GM12865 (cell line): ENCODE results near the gene FCRL2.

Source experiments
- DNase-seq: peaks from one replicate; pipeline ENCODE4 v3.0.0; 2010; ENCODE audit warnings: low read depth
- H3K4me3 ChIP-seq: 2 replicates; pipeline ENCODE4 v1.5.1; 2011; ENCODE audit warnings: mild to moderate bottlenecking, low read depth, low read length, control low read depth
- CTCF ChIP-seq: IDR thresholded peaks from 2 replicates; pipeline ENCODE4 v1.5.1; 2011; ENCODE audit warnings: low read length, control low read depth, low read depth, inconsistent platforms; ENCODE audit not compliant: insufficient read depth; ENCODE audit errors: missing control alignments

FCRL2 gene

GRCh38 chr1:157704878-157705277 lies 72.1 kb downstream of the FCRL2 start:
- DNase-seq, result no peak
- no peak overlapping the region for H3K4me3 ChIP-seq
- no peak for TF ChIP-seq CTCF

DNA sequence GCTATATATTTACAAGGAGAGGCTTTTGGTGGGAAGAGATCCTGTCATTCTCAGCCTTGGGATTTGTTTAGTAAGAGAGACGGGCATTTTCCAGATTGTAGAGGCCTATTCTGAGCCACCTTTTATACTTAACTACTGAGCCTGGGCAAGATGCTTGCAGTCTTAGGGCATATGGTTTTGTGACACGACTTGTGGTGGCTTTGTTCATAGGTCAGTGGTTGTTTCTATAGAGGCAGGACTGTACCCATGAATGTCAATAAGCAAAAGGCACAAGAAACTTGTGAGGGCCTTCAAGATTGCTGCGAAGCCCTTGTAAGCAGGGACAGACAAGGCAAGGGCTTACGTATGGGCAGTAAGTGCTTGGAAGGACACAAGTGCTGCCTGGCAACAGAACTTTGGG lies 73.0 kb downstream of the FCRL2 start:
- H3K4me3 ChIP-seq, result no peak overlapping the region
- no peak for DNase-seq
- TF ChIP-seq CTCF, result no peak

DNA sequence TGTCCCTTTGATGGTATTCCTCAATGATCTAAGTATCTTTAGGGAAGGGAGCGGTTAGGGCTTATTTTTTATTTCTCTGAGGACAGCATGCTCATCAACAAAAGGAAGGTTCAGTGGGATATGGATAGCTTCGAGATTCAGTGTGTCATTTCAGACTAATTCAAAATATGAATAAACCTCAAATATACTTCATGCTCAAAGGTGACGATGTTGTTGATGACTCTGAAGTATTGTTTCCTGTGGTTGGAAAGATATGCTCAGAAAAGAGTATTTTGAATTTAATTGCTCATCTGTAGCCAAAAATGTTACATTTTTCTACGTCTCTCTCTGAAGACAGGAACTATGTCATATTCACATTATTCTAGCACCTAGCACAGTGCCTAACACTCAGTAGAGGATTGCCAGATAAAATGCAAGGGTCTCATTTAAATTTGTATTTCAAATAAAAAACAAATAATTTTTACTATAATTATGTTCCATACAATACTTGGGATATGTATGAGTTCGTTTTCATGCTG lies 74.6 kb downstream of the FCRL2 start:
- DNase-seq, result no peak
- no peak for TF ChIP-seq CTCF
- H3K4me3 ChIP-seq, result no peak overlapping the region

DNA sequence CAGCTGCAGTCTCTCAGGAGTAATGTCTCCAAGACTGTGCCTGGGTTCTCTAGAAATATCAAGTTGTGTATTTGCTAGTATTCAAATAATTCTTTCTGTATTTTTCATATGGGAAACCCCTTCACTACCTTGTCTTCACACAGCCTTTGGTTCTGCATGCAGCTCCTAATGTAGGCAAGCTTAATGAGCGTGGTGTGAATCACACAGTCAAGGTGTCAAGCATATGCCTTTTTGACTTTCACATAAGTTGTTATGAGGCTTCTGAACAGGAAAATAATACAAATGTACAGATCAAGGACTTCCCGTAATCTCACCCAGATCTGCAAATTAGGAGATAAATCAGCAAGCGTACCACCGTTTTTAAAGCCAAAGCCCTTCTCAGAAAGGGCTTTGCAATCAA lies 76.2 kb downstream of the FCRL2 start, which contains the start of gene FCRL3:
TSS of gene FCRL3 (minus strand) at position 38 of the 400 bp plus-strand sequence. CDS start 280 bp downstream, outside the sequence.
- no peak for DNase-seq
- no peak within 1 kb of the TSS for H3K4me3 ChIP-seq
- TF ChIP-seq CTCF, result no peak

DNA sequence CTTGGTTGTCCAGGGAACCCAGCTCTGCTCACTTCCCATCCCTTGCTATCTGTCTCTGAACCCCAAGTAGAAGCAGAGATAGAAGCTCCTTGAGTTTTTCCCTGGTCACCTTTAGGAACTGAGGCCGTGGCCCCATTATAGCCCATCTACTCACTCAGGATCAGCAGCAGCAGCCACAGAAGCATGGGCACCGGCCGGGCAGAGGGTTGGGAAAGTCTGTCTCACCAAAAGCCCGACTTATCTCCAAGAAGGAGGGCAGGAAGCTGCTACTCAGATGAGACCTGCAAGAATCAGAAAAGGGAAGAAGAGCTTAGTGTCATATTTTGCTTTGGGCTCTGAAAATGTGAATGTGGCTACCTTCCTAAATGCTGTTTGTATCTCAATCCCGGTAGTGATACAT lies 76.6 kb downstream of the FCRL2 start:
- no peak for TF ChIP-seq CTCF
- H3K4me3 ChIP-seq, result no peak overlapping the region
- no peak for DNase-seq

GRCh38 chr1:157697781-157698569 lies 79.0 kb downstream of the FCRL2 start:
- TF ChIP-seq CTCF, result no peak
- no peak overlapping the region for H3K4me3 ChIP-seq
- peak; percentile 5 for DNase-seq

DNA sequence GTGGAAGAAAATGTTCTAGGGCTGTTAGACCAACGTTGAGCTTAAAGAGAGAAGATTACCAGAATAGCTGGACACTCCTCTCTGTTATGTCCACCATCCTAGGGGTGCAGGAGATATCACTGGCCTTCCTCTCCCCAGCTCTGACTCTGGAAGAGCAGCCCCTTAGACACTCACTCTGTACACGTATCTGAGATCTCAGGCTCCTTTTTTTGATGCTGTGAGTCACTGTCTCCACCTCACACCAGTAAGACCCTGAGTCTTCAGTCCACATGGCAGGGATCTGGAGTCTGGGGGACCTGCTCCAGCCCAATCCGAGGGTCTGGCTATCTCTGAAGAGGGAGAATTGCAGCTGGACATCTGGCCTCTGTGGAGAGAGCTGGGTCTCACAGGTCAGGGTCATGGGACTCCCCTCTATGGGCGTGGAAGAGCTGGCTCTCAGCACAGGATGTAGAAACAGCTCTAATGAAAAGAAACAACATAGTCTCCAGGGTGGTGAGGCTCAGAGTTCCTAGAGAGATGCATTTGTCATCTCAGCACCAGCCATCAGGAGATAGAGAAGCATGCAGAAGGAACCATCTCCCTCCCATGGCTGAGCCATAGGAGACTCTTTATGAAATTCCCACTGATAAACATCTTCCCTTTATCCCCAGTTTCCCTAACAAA lies 79.8 kb downstream of the FCRL2 start:
- DNase-seq, result no peak
- no peak overlapping the region for H3K4me3 ChIP-seq
- TF ChIP-seq CTCF, result no peak
